ENCODE measurements around the gene MGAT4C. TPM values are rescaled to one million over a fixed set of nuclear protein-coding genes. Genes with fewer than 3 reads are reported as not detected.

MGAT4C gene
- total and polyA plus RNA-seq, 2 experiments from 2014 or later: 2.9 to 4.8 TPM

- Histone ChIP-seq H3K4me2 (no peak overlapping the region), H4K20me1 (ENCODE audit: insufficient read depth, poor library complexity, severe bottlenecking) (no peaks in the 10 kb centered on the region), H3K27ac (no peak overlapping the region), H2AFZ (no peak overlapping the region), H3K4me1 (ENCODE audit: insufficient read depth) (no peaks in the 10 kb centered on the region), H3K27me3 (no peaks in the 10 kb centered on the region), H3K36me3 (replicated peaks; ENCODE audit: insufficient read depth, low read depth) (no peaks in the 10 kb centered on the region), H3K9me2 (replicated peaks; ENCODE audit: insufficient read depth) (no peaks in the 10 kb centered on the region), H3K4me3 (no peak overlapping the region), H3K79me2 (no peaks in the 10 kb centered on the region), H3K9me3 (ENCODE audit: low read depth) (no peaks in the 10 kb centered on the region)
- WGBS (ENCODE audit: low lambda C conversion rate, missing lambda C conversion rate): 73% methylated on average over 1 of the region's 1 CpG
- TF ChIP-seq, protein P1, sequence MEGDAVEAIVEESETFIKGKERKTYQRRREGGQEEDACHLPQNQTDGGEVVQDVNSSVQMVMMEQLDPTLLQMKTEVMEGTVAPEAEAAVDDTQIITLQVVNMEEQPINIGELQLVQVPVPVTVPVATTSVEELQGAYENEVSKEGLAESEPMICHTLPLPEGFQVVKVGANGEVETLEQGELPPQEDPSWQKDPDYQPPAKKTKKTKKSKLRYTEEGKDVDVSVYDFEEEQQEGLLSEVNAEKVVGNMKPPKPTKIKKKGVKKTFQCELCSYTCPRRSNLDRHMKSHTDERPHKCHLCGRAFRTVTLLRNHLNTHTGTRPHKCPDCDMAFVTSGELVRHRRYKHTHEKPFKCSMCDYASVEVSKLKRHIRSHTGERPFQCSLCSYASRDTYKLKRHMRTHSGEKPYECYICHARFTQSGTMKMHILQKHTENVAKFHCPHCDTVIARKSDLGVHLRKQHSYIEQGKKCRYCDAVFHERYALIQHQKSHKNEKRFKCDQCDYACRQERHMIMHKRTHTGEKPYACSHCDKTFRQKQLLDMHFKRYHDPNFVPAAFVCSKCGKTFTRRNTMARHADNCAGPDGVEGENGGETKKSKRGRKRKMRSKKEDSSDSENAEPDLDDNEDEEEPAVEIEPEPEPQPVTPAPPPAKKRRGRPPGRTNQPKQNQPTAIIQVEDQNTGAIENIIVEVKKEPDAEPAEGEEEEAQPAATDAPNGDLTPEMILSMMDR (IDR thresholded peaks at IDR 0.05; ENCODE audit: poor library complexity): no peak
- no peak for TF ChIP-seq EZH2phosphoT487 (IDR thresholded peaks at IDR 0.05; ENCODE audit: low read depth, severe bottlenecking, unreplicated experiment)
- no peak for TF ChIP-seq EZH2 (IDR thresholded peaks at IDR 0.05; ENCODE audit: borderline replicate concordance)
- DNase-seq (ENCODE audit: low spot score): no peak
Measured at GRCh38 chr12:86117711-86118110, 138.5 kb downstream of the MGAT4C start.

GRCh38 chr12:86104087-86104486 is 152.1 kb downstream of the MGAT4C start:
- no peaks in the 10 kb centered on the region for H3K9me3 ChIP-seq (ENCODE audit: low read depth)
- no peaks in the 10 kb centered on the region for H3K79me2 ChIP-seq
- TF ChIP-seq EZH2 (IDR thresholded peaks at IDR 0.05; ENCODE audit: borderline replicate concordance) (no peak), EZH2phosphoT487 (IDR thresholded peaks at IDR 0.05; ENCODE audit: low read depth, severe bottlenecking, unreplicated experiment) (no peak)
- TF ChIP-seq, protein P1 (IDR thresholded peaks at IDR 0.05; ENCODE audit: poor library complexity): no peak
- DNase-seq (ENCODE audit: low spot score): no peak
- H3K27me3 ChIP-seq: no peaks in the 10 kb centered on the region
- no peaks in the 10 kb centered on the region for H4K20me1 ChIP-seq (ENCODE audit: insufficient read depth, poor library complexity, severe bottlenecking)
- H2AFZ ChIP-seq: no peak overlapping the region
- no peaks in the 10 kb centered on the region for H3K9me2 ChIP-seq (replicated peaks; ENCODE audit: insufficient read depth)
- no peak overlapping the region for H3K27ac ChIP-seq
- no peaks in the 10 kb centered on the region for H3K36me3 ChIP-seq (replicated peaks; ENCODE audit: insufficient read depth, low read depth)
- no peaks in the 10 kb centered on the region for H3K4me1 ChIP-seq (ENCODE audit: insufficient read depth)
- no peak overlapping the region for H3K4me3 ChIP-seq
- WGBS (ENCODE audit: low lambda C conversion rate, missing lambda C conversion rate): 89% methylated on average over 9 of the region's 9 CpGs
- no peak overlapping the region for H3K4me2 ChIP-seq

DNA sequence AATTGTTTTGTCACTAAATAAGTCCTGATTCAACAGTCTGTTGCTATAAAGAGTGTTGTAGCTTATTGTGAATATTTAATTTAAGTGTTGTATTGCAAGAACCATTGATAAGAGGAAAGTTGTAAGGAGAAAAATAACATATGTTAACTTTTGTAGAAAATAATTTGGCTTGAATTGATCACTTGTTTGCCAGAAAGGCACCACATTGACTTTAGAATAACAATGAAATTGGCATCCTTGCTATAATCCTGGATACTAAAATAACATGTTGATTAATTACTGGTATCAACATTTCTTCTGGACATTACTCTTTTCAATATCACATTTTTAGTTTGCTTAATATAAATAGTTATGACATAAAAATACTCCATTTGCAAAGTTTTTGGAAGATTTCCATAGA is 159.0 kb downstream of the MGAT4C start:
- H3K4me2 ChIP-seq: no peak overlapping the region
- H3K4me3 ChIP-seq: no peak overlapping the region

More for the DNA sequence above, 159.0 kb downstream of the MGAT4C start:
- no peak overlapping the region for H3K27ac ChIP-seq
- H3K79me2 ChIP-seq: no peaks in the 10 kb centered on the region
- TF ChIP-seq EZH2 (IDR thresholded peaks at IDR 0.05; ENCODE audit: borderline replicate concordance) (no peak), EZH2phosphoT487 (IDR thresholded peaks at IDR 0.05; ENCODE audit: low read depth, severe bottlenecking, unreplicated experiment) (no peak)
- TF ChIP-seq, protein P1 (IDR thresholded peaks at IDR 0.05; ENCODE audit: poor library complexity): no peak
- no peak for DNase-seq (ENCODE audit: low spot score)
- no peaks in the 10 kb centered on the region for H3K9me2 ChIP-seq (replicated peaks; ENCODE audit: insufficient read depth)
- no peak overlapping the region for H2AFZ ChIP-seq
- no peaks in the 10 kb centered on the region for H3K27me3 ChIP-seq
- H3K4me1 ChIP-seq (ENCODE audit: insufficient read depth): no peaks in the 10 kb centered on the region
- no peaks in the 10 kb centered on the region for H3K9me3 ChIP-seq (ENCODE audit: low read depth)
- H3K36me3 ChIP-seq (replicated peaks; ENCODE audit: insufficient read depth, low read depth): no peaks in the 10 kb centered on the region
- no peaks in the 10 kb centered on the region for H4K20me1 ChIP-seq (ENCODE audit: insufficient read depth, poor library complexity, severe bottlenecking)

Data from hepatocyte (in vitro differentiated cells).